Natural killer cell (primary cell): ENCODE measurements around the gene GSE1. TPM values are rescaled to one million over a fixed set of nuclear protein-coding genes. Genes with fewer than 3 reads are reported as not detected.
A peak's percentile ranks its signal among the peaks of the same experiment; 100 is the strongest.

Experiments used
- ATAC-seq, 3 donors: fragments of 150-1000 bp in 2 of 3; fragments of 200-7000 bp in 1 of 3; cut with Tn5 transposase; 1 replicate in 1 of 3; 2 replicates in 2 of 3; pipeline ENCODE4 v1.10.0; 2021; ENCODE audit warnings: mild to moderate bottlenecking in 2 of 3, moderate library complexity in 2 of 3
- DNase-seq, 2 donors: peaks; one replicate each; pipeline versions ENCODE4 v3.0.0 to v3.0.0-alpha.2; 2013 to 2021; ENCODE audit warnings: mixed read lengths in 1 of 2
- H3K27ac ChIP-seq: one replicate; pipeline ENCODE4 v1.5.1; 2013; ENCODE audit warnings: mild to moderate bottlenecking, low read length
- H3K27me3 ChIP-seq: one replicate; pipeline ENCODE4 v1.6.1; 2013; ENCODE audit warnings: low read length; ENCODE audit not compliant: control insufficient read depth, insufficient read depth
- H3K36me3 ChIP-seq: one replicate; pipeline ENCODE4 v1.6.1; 2013; ENCODE audit warnings: low read length; ENCODE audit not compliant: control insufficient read depth, insufficient read depth
- H3K4me1 ChIP-seq: one replicate; pipeline ENCODE4 v1.6.1; 2013; ENCODE audit warnings: low read length; ENCODE audit not compliant: control insufficient read depth, insufficient read depth
- H3K4me3 ChIP-seq: one replicate; pipeline ENCODE4 v1.5.1; 2013; ENCODE audit warnings: low read length
- H3K9me3 ChIP-seq: one replicate; pipeline ENCODE4 v1.6.1; 2013; ENCODE audit warnings: low read length; ENCODE audit not compliant: control insufficient read depth, insufficient read depth
- H3K27ac Mint-ChIP-seq, 2 donors: one replicate each; pipeline ENCODE4 v1.8.0; 2022; ENCODE audit warnings: mild to moderate bottlenecking in 2 of 2, mixed read lengths in 2 of 2, moderate library complexity in 1 of 2
- H3K27me3 Mint-ChIP-seq, 2 donors: one replicate each; pipeline ENCODE4 v1.8.0; 2022; ENCODE audit warnings: low read depth in 2 of 2, mixed read lengths in 2 of 2
- H3K36me3 Mint-ChIP-seq: one replicate; pipeline ENCODE4 v1.8.0; 2022; ENCODE audit warnings: mixed read lengths
- H3K4me1 Mint-ChIP-seq, 2 donors: one replicate each; pipeline ENCODE4 v1.8.0; 2022; ENCODE audit warnings: mixed read lengths in 2 of 2
- H3K4me3 Mint-ChIP-seq: one replicate; pipeline ENCODE4 v1.8.0; 2022; ENCODE audit warnings: mild to moderate bottlenecking, moderate library complexity, mixed read lengths
- H3K9me3 Mint-ChIP-seq, 2 donors: one replicate each; pipeline ENCODE4 v1.8.0; 2022; ENCODE audit warnings: mixed read lengths in 2 of 2
- CTCF ChIP-seq: fragments of 200-600 bp; IDR thresholded peaks from one replicate; pipeline ENCODE4 v1.8.0; 2022; ENCODE audit warnings: antibody characterized with exemption
- WGBS: methylation state at CpG from one replicate; pipeline ENCODE4 v1.1.7; 2013; ENCODE audit warnings: missing lambda C conversion rate; ENCODE audit not compliant: insufficient coverage; 5-methylcytosine and 5-hydroxymethylcytosine counted together
- intact Hi-C: fragments of 100-400 bp; cut with micrococcal nuclease; formaldehyde crosslinking; loops from one replicate; pipeline ENCODE4 v1.14.2; 2022
- total RNA-seq, 4 donors: library from RNA; stranded (reverse); fragments of 120-200 nt in 1 of 4; gene quantifications; one replicate each; pipeline versions ENCODE4 v1.2.3 to v1.2.4, GENCODE V29; 2013 to 2022

Gene GSE1
- total RNA-seq, 3 donors from 2014 or later (not counting 1 experiment from before 2014, with no cell fraction given) = 232 to 277 (median 233) TPM

- Mint-ChIP-seq H3K9me3 (no peaks in the 10 kb centered on the region), H3K4me3 (no peak overlapping the region), H3K27ac (peak overlapping the region in 1 of 2 donors; percentile 73), H3K4me1 (peaks cover 27 to 55% of the 10 kb centered on the region in 2 donors), H3K27me3 (no peaks in the 10 kb centered on the region), H3K36me3 (no peaks in the 10 kb centered on the region)
- Histone ChIP-seq H3K27me3 (no peaks in the 10 kb centered on the region), H3K27ac (no peak overlapping the region), H3K9me3 (no peaks in the 10 kb centered on the region), H3K36me3 (peaks cover 13% of the 10 kb centered on the region), H3K4me3 (no peak overlapping the region), H3K4me1 (peaks cover 54% of the 10 kb centered on the region)
- intact Hi-C loops = no loop called here
- no peak for TF ChIP-seq CTCF
- DNase-seq = no peak
- WGBS = 94% methylated on average over 35 of the region's 35 CpGs
- no peak for ATAC-seq
Observed at GRCh38 chr16:85639529-85640253, 26.6 kb downstream of the GSE1 start.

- H3K27me3 Mint-ChIP-seq = no peaks in the 10 kb centered on the region
- Histone ChIP-seq H3K36me3 (peaks cover 10% of the 10 kb centered on the region), H3K27me3 (no peaks in the 10 kb centered on the region), H3K4me1 (peaks cover 55% of the 10 kb centered on the region), H3K9me3 (no peaks in the 10 kb centered on the region), H3K4me3 (no peak overlapping the region), H3K27ac (no peak overlapping the region)
- 94% methylated on average over 13 of the region's 13 CpGs for WGBS
- H3K4me1 Mint-ChIP-seq = peaks cover 27 to 55% of the 10 kb centered on the region in 2 donors
- no peak overlapping the region for H3K4me3 Mint-ChIP-seq
- H3K9me3 Mint-ChIP-seq = no peaks in the 10 kb centered on the region
- H3K27ac Mint-ChIP-seq = no peak overlapping the region
- intact Hi-C loops = no loop called here
- DNase-seq (no peak), ATAC-seq (no peak)
- TF ChIP-seq CTCF = no peak
- no peaks in the 10 kb centered on the region for H3K36me3 Mint-ChIP-seq
Observed at GRCh38 chr16:85640254-85640558, 27.1 kb downstream of the GSE1 start.

- Histone ChIP-seq H3K4me1 (peaks cover 55% of the 10 kb centered on the region), H3K27me3 (no peaks in the 10 kb centered on the region), H3K36me3 (peaks cover 13% of the 10 kb centered on the region), H3K9me3 (no peaks in the 10 kb centered on the region), H3K4me3 (no peak overlapping the region), H3K27ac (no peak overlapping the region)
- H3K4me1 Mint-ChIP-seq = peaks cover 27 to 55% of the 10 kb centered on the region in 2 donors
- no peaks in the 10 kb centered on the region for H3K36me3 Mint-ChIP-seq
- DNase-seq = no peak
- intact Hi-C loops = no loop called here
- no peak for ATAC-seq
- TF ChIP-seq CTCF = no peak
- H3K4me3 Mint-ChIP-seq = no peak overlapping the region
- H3K9me3 Mint-ChIP-seq = no peaks in the 10 kb centered on the region
- H3K27ac Mint-ChIP-seq = no peak overlapping the region
- no peaks in the 10 kb centered on the region for H3K27me3 Mint-ChIP-seq
- 94% methylated on average over 31 of the region's 31 CpGs for WGBS
Observed at GRCh38 chr16:85640585-85640984, 27.5 kb downstream of the GSE1 start.

- TF ChIP-seq CTCF = no peak
- H3K27me3 Mint-ChIP-seq = no peaks in the 10 kb centered on the region
- peaks cover 10% of the 10 kb centered on the region for H3K36me3 ChIP-seq
- no peaks in the 10 kb centered on the region for H3K9me3 Mint-ChIP-seq
- H3K36me3 Mint-ChIP-seq = no peaks in the 10 kb centered on the region
- no peak for DNase-seq
- H3K4me1 ChIP-seq = peaks cover 49% of the 10 kb centered on the region
- H3K27me3 ChIP-seq = no peaks in the 10 kb centered on the region
- no peaks in the 10 kb centered on the region for H3K9me3 ChIP-seq
- H3K4me3 Mint-ChIP-seq = no peak overlapping the region
- intact Hi-C loops = no loop called here
- ATAC-seq = no peak
- no peak overlapping the region for H3K27ac Mint-ChIP-seq
- peaks cover 34 to 62% of the 10 kb centered on the region in 2 donors for H3K4me1 Mint-ChIP-seq
- 90% methylated on average over 24 of the region's 24 CpGs for WGBS
- H3K4me3 ChIP-seq = no peak overlapping the region
- no peak overlapping the region for H3K27ac ChIP-seq
Observed at GRCh38 chr16:85641305-85641704, 28.2 kb downstream of the GSE1 start.
